HG03354 (cell line): ENCODE measurements around the gene SIAH1.
"Not testable (repeated sequence)": the region's sequence is repeated elsewhere in the genome, so short reads cannot be mapped to it uniquely, and the experiment has no call there.

ENCODE experiments used
- ATAC-seq: cut with Tn5 transposase; IDR thresholded peaks from one replicate; pipeline ENCODE4 v1.9.1; 2021; ENCODE audit warnings: mild to moderate bottlenecking; ENCODE audit not compliant: unreplicated experiment, poor library complexity, severe bottlenecking

Gene SIAH1

GRCh38 chr16:48394355-48394703 is 9.1 kb upstream of the SIAH1 start:
- no peak for ATAC-seq

- ATAC-seq: no peak
Observed at GRCh38 chr16:48393485-48394354, 8.5 kb upstream of the SIAH1 start.

GRCh38 chr16:48392407-48392806 is 7.2 kb upstream of the SIAH1 start:
- ATAC-seq: no peak

- no peak for ATAC-seq
Observed at GRCh38 chr16:48386559-48387312, 1.5 kb upstream of the SIAH1 start.

GRCh38 chr16:48384520-48385252 is 527 bp downstream of the SIAH1 start:
- ATAC-seq: peak; percentile 62

GRCh38 chr16:48383877-48384519 is 1.2 kb downstream of the SIAH1 start:
- no peak for ATAC-seq

GRCh38 chr16:48383009-48383876 is 2.0 kb downstream of the SIAH1 start:
- no peak for ATAC-seq

- no peak for ATAC-seq
Observed at GRCh38 chr16:48382131-48382530, 3.1 kb downstream of the SIAH1 start.

- ATAC-seq: no peak
Observed at GRCh38 chr16:48381201-48381600, 4.0 kb downstream of the SIAH1 start.

- ATAC-seq: no peak
Observed at GRCh38 chr16:48378836-48379235, 6.4 kb downstream of the SIAH1 start.

GRCh38 chr16:48378276-48378675 is 6.9 kb downstream of the SIAH1 start:
- ATAC-seq: no peak

GRCh38 chr16:48377301-48377700 is 7.9 kb downstream of the SIAH1 start:
- ATAC-seq: not testable (repeated sequence)

- no peak for ATAC-seq
Observed at GRCh38 chr16:48374255-48374654, 11.0 kb downstream of the SIAH1 start.

GRCh38 chr16:48373258-48374029 is 11.8 kb downstream of the SIAH1 start:
- no peak for ATAC-seq

GRCh38 chr16:48372744-48373143 is 12.5 kb downstream of the SIAH1 start:
- ATAC-seq: no peak

- ATAC-seq: no peak
Observed at GRCh38 chr16:48371393-48371780, 13.8 kb downstream of the SIAH1 start.

- ATAC-seq: not testable (repeated sequence)
Observed at GRCh38 chr16:48370668-48371392, 14.4 kb downstream of the SIAH1 start.

GRCh38 chr16:48370229-48370628 is 15.0 kb downstream of the SIAH1 start:
- no peak for ATAC-seq
